GM18868 (cell line): ENCODE measurements around the gene RGSL1.

ENCODE experiments used
- ATAC-seq: cut with Tn5 transposase; IDR thresholded peaks from one replicate; pipeline ENCODE4 v1.9.1; 2021; ENCODE audit warnings: mild to moderate bottlenecking, moderate library complexity; ENCODE audit not compliant: unreplicated experiment

Gene RGSL1

DNA sequence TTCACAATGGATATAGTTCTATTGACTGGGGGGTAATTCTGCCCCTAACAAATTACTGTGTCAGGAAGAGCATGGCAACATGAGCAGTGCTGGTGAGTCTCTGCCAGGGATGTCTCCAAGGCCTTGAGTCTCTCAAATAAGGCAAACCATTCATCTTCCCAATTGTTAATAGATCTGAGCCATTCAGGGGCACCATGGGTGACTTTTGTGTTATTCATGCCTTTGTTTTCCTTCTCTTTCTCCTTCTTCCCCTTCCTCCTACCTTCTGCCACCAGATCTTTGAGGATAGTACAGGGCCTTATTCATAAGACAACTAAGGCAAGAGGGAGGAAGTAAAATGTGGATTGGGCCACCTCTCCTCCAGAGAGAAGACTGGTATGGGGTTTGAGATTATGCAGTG, at the start of gene RGSL1:
TSS of gene RGSL1 (plus strand) at position 60 of the 400 bp plus-strand sequence. CDS start at position 80, 20 bp downstream.
- no peak for ATAC-seq

DNA sequence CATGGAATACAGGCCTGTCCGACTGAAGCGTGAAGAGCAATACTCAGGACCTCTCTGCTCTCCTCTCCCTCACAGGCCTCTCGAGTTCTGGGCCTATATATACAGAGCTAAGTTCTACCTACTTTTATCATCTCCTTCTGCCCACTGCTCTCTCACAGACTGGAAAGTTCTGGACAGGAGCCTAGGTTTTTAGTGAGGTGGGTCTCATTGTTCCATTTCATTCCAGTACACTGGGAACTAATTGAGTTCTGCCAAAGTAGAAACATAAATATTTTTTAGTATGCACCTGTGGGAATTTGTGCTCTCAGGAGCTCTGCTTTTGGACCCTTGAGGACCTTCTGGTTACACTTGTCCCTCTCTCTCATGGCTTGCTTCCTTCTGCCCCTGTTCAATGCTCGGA, 49.4 kb upstream of the RGSL1 start, which contains the start of gene TEDDM1:
TSS of gene TEDDM1 (minus strand) at position 101 of the 400 bp plus-strand sequence. CDS start 182 bp downstream, outside the sequence.
- no peak for ATAC-seq

DNA sequence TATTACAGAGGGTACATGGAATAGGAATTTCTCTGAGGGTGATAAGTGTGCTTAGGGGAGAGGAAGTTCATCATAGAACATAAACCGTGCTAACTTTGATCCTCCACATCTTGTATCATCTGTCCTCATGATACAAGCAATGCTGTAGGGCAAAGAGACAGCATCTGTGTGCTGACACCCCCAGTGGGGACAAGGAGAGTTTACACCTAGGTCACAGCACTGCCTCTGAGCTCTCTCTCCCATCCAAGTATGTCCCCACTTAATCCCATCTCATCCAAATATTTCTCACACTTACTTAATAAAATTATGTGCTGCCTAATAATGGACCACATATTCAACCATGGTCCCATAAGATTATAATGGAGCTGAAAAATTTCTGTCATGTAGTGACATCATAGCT, 45.2 kb upstream of the RGSL1 start:
- ATAC-seq: no peak

DNA sequence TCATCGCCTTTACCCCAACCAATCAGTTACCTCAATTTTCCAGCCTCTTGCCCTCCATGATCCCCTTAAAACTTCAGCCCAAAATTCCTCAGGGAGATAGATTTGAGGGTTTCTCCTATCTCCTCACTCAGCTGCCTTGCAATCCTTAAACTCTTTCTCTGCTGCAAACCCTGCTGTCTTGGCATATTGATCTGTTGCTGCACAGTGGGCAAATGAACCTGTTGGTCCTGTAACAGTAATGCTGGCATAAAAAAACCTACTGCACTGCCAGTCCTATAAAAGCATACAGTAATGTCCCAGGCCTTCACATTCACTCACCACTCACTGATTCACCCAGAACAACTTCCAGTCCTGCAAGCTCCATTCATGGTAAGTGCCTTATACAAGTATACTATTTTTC, 44.4 kb upstream of the RGSL1 start:
- ATAC-seq: no peak

DNA sequence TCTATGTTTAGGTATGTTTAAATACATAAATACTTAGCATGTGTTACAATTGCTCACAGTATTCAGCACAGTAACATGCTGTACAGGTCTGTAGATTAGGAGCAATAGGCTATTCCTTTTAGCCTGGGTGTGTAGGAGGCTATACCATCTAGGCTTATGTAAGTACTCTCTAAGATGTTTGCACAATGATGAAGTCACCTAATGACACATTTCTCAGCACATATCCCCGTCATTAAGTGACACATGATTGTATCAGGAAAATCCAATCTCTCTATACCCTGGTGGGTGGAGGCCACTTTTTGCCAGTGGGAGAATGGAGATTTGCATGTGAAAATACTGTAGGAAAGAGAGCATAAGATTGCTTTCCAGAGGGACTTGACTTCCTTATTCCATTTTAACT, 43.9 kb upstream of the RGSL1 start:
- ATAC-seq: no peak

DNA sequence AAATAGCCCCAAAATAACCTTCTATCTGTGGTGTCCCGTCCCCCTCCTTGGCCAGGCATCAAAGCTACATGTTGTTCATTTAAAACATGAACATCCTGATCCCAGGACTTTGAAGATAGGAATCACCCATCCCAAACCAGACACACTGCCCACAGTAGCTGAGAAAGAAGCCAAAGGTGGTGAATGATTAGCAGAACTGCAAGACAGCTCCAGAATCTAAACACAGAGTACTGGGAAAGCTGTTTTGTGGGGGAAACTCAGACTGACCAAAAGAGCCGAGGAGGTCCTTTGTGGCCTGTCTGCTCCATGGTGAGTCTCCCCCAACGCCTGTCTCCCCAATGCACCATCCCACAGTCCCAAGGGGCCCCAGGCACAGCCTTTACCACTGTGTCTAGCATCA, 42.2 kb upstream of the RGSL1 start:
- no peak for ATAC-seq

DNA sequence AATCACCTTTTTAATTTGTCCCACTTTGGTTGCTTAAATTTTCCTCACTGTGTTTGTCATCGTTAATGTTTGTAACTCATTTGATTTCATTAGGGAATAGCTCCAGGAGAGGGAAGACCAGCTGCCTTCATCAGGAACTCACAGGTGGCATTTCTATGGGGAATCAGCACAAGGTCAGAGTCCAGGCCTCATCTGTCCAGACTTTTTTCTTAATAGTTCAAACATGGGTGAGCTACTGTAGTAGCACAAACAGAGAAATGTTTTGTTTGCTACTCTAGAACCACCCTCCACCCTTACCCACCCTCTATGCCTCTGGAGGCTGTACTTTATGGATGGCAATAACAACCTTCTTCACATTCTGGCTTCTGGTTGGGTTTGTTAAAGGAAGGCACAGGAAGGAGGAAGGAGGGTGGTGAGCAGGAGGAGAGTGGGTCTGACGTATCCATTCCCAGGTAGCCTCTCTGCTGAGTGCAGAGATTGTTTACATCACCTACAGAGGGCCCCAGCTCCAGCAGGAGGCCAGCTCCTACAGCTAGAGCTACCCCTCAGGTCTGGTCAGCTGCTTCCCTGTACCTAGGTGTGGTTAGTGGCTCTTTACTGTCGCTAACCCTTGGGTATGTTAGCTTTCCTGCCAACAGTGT, 41.4 kb upstream of the RGSL1 start:
- no peak for ATAC-seq

DNA sequence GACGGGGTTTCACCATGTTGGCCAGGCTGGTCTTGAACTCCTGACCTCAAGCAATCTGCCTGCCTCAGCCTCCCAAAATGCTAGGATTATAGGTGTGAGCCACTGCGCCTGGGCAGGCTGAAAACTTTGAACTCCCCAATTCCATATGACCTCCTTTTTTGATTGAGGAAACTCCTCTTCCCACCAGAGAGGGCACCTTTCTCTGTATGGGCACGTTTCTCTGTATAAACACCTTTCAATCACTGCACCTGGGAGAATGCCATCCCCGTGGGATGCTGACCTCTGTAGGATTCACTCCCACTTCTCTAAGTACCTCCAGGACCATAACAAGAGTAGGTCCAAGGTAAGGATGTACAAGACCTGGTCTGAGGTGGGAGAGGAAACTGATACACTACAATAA, 39.8 kb upstream of the RGSL1 start:
- no peak for ATAC-seq

DNA sequence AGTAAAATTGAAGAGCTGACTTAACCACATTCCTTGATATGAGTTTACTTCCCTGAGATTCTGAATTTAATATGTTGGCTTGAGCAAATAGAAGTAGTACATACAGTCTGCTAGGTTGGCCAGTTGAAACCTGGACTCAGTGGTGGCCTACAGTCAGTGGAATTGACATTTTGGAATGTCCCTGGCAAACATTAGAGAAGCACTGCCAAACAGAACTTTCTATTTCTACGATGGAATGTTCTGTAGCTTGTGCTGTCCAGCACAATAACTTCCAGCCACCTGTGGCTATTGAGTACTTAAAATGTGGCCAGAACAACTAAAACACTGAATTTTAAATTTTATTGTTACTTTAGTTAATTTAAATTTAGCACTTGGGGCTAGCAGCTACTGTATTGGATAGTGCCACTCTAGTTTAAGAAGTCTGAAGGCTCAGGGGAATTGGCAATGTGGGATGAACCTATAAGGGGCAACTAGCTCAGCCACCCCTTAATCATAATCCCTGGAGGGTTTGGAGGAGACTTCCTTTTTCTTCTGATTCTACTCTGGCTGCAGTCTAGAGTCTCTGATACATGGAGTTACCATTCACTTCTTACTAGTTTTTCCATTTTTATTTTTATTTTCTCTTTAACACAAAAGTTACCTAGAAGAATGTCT, 39.2 kb upstream of the RGSL1 start:
- ATAC-seq: no peak

DNA sequence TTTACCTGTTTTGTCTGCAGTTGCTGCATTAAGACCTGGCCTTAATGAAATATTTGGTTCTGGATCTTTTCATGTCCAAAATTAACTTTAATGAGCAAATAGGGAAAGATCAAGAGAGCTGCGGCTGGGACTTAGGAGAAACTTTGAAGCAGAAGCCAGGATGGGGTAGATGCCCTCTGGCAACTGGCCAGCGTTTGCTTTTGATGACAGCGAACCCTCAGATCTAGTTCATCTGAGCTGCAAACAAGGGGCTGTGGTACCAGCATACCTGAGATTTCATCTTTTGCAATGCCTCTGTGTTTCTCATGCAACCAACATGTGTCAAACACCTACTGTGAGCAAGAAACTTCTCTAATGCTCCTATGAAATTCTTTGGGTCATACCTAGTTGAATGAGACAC, 36.5 kb upstream of the RGSL1 start:
- ATAC-seq: no peak

DNA sequence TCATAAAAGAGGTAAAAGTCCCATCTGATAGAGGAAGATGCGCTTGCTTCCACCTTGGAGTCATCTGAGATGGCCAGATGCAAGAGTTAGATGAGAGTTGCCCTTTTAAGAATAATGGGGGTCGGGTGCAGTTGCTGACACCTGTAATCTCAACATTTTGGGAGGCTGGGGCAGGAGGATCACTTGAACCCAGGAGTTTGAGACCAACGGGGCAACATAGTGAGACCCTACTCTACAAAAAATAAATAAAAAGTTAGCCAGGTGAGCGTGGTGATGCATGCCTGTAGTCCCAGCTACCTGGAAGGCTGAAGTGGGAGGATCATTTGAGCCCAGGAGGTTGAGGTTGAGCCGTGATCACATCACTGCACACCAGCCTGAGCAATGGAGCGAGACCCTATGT, 36.0 kb upstream of the RGSL1 start:
- ATAC-seq: no peak

DNA sequence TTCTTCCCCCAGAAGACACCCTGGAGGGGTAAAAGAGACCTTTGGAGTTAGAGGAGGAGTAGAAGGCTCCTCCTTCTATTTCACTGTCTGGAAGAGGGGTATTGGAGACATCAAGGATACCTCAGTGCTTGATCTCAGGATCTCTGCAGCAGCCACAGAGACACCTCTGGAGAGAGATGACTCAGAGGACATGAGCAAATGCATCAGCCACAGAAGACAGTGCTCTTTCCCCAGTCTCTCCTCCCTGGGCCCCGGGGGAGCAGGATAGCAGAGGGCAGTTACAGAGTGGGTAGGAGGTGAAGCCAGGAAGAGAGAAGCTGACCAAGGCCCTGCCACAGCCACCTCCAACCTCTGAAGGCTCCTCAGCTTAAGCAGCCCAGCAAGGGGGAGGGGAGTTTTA, 34.2 kb upstream of the RGSL1 start:
- no peak for ATAC-seq

DNA sequence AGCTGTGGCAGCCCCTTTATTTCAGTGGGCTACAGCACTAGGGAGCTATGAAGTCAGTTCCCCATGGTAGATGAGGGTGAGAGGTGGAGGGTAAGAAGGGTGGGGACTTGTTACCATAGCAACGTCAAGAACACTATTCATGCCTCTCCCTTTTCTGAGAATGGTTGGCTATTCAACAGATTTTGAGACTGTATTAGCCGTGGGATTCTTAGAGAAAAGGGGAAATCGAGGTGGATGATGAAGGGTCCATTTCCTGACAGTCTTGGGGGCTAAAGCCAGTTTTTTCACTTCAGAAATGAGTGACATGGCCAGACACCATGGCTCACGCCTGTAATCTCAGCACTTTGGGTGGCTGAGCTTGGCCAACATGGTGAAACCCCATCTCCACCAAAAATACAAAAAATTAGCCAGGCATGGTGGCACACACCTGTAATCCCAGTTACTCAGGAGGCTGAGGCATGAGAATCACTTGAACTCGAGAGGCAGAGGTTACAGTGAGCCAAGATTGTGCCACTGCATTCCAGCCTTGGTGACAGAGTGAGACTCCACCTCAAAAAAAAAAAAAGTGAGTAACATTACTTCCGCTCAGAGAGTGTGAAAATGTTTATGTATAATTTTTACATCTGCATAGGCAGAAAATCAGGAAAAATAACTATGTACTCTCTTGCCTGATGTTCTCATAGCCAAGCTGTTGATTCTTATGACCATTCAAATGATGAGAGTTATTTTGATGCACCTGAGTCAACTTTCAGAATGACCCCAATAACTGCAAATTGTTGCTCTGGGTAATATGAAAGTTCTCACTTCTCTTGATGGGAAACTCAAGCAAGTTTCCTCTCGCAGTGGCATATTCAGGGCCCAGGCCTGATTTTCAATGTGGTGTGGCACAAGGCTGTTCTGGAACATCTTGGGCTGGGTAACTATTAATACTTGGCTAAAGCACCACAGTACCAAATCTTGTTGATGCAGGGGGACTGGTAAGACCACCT, 23.2 kb upstream of the RGSL1 start:
- peak; percentile 51 for ATAC-seq

DNA sequence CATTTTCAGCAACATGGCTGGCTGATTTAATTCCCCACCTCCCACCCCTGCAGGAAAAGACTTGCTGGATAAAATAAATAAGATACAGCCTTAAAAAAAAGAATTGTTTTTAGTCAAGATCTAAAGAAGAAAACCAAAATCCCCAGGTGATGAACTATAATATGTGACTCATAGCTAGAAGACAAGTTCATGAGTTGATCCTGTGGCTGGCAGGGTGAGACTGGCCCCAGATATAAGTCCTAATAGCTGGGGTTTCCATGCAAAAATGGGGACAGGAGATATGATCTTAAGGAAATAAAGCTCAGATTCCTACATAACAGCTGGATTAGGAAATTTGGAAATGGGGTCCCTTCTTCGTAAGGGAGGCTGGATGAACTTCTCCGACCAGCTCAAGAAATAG, 21.9 kb upstream of the RGSL1 start:
- peak; percentile 31 for ATAC-seq

DNA sequence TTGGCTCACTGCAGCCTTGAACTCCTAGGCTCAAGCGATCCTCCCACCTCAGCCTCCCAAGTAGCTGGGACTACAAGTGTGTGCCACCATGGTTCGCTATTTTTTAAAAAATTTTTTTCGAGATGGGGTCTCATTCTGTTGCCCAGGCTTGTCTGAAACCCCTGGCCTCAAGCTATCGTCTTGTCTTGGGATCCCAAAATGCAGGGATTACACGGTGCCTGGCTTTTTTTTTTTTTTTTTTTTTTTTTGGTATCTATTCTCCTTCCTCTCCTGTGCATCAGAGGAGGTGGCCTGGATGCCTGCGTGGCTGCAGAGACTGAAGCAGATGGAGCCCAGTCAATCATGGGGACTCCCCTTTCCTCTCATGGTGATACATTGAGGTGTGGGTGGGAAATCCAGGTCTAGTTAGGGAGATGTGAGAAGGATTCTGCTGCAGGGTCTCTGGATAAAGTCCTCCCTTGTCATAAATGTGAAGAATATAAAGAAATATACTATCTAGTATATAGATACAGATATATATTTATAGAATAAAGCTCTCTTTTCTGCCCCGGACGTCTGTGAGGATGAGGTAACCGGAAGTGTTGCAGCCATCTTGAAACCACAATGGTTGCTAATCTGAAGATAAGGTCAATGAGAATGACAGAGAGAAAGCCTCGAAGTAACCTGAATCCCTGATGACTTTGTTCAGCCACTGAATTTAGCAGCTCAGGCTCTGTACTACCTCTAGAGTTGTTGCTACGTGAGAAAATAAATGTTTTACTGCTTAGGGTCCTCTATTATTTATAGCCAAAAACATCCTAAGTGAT, 19.5 kb upstream of the RGSL1 start:
- ATAC-seq: peak; percentile 41

DNA sequence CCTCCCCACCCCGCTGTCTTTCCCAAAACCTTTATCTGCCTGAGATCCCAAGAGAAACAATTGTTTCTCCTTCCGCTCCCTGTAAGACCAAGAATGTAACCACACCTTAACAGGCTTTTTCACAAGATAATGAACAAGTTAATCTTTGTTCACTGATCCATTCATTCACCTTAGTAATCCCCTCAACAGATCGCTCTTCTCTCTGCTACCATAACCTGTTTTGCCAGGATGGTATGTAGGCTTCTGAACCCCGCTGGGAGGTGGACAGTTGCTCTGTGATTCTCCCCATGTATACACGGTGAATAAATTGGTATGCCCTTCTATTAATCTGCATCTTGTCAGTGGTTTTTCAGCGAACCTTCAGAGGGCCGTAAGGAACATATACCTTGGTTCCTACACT, 18.7 kb upstream of the RGSL1 start:
- ATAC-seq: no peak

DNA sequence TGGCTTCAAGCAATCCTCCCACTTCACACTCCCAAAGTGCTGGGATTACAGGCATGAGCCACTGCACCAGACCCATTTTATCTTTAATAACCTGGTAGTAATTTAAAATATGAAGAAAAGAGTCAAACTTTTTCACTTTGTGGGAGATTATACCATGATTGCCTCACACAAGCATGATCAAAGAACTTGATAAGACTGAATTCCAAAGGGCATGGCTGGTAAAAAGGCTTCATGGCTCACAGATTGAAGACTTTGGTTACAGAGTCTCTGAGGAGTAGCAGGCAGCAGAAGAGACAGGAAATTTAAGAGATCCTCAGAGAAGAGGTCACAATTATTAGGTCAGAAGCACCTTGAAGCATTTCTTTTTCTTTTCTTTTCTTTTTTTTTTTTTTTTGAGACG, 16.4 kb upstream of the RGSL1 start:
- no peak for ATAC-seq

DNA sequence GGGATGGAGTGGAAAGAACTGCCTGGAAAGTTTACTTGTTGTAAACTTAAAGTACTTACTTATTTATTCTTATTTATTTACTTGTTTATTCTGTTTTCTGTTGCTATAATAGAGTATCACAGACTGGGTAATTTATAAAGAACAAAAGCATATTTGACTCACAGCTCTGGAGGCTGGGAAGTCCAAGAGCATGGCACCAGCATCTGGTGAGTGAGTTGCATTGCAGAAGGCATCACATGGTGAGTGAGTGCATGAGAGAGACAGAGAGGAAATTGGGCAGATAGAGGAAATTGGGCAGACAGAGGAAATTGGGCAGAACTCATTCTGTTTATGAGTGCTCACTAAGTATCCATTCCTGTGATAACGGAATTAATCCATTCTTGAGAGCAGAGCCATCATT, 11.6 kb upstream of the RGSL1 start:
- no peak for ATAC-seq

DNA sequence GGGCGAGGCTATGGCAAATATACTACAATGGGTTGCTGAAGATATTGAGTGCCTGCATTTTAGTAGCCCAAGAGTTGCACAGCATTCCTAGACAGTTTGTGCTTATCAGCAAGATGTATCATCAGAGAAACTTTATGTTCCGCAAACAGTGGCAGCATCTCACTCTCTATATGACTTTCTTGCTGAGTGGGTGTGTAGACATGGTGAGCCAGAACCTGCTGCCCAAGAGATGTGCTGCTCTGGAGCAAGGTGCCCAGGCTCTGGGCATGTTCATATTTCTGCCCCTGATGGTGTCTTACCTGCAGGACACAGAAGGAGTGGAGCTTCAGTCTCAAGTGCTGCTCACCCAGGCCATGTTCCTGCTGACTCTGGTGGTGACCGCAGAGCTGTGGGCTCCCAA, 8.2 kb upstream of the RGSL1 start:
- ATAC-seq: peak; percentile 77

DNA sequence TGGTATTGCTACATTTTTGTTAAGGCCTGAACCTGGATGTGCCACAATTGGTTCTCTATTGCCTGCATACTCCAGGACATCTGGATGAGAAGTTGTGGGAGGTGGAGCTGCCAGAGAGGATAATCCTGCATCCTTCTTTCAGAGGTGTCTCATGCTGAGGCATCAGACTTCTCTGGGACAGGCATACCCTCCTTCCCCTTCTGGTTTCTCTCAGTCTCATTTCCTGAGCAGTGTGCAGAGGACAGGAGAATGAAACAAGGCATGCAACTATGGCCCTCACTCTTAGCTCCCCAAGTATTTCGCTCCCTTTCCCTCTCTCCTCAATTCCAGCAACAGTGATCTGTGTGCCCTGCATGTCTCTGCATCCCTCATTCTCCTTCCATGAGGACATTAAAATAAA, 7.6 kb upstream of the RGSL1 start:
- ATAC-seq: no peak

DNA sequence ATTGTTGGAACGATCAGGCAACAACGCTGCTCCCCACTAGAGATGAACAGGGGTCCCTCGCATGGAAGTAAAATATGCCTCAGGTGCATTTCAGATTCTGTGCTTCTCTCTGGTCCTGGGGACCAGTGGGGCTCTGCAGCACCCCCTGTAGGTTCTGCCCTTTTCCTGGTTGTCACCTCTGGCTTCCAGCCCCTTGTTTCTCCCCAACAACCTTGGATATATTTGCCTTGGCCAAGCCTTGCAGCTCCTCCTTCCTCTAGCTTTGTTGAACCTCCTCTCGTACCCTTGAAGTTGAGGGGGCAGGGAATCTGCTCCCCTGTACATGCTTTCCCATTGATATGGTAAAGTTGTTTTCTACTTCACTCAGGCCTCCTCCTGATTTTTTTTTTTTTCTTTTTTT, 5.4 kb upstream of the RGSL1 start:
- no peak for ATAC-seq
